Stimulated activated CD4-positive, alpha-beta T cell treated with anti-CD3 and anti-CD28 coated beads, Interleukin-2, amount 100 ng/mL, for 4 hours (primary cell): Measurements from ENCODE around the gene NPC1.

Source experiments
- DNase-seq: peaks from one replicate; pipeline ENCODE4 v3.0.0-alpha.2; 2020; ENCODE audit warnings: low read depth

Gene NPC1

GRCh38 chr18:23487738-23488570 lies 98.4 kb downstream of the NPC1 start:
- peak; percentile 31 for DNase-seq

GRCh38 chr18:23485386-23485785 lies 100.9 kb downstream of the NPC1 start:
- DNase-seq: no peak

DNA sequence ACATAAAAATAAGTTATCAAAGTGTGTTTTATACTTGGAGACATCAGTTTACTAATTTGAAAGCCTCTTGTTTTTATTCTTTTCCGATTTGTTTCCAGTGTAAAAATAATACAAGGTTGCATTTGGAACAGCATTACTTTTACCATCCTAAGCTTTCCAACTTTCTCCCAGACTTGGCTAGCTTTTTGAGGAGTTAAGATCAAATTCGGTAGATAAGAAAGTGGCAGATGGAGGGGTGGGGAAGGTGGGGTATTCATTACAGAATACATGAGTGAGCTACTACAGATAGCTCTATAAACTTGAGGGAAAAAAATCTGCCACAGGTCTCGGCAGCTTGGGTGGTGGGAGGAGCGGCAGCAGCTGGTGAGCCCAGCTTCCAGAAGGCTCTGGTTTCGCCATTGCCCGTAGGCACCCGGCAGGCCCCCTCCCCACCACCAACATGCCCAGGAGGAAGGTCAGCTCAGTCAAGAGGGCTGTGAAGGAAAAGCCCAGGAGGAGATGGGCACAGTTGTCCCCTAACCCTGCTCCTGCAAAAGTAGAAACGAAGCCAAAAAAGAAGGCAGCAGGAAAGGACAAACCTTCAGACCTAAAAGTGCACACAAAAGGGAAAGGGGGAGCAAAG lies 101.6 kb downstream of the NPC1 start:
- no peak for DNase-seq
